Cerebellar cortex (tissue), 1 donor: ENCODE data around the gene ADAMTS12.

Experiments used
- DNase-seq: peaks from one replicate; pipeline ENCODE4 v3.0.0-alpha.2; 2015; ENCODE audit warnings: low spot score

The ADAMTS12 gene

DNA sequence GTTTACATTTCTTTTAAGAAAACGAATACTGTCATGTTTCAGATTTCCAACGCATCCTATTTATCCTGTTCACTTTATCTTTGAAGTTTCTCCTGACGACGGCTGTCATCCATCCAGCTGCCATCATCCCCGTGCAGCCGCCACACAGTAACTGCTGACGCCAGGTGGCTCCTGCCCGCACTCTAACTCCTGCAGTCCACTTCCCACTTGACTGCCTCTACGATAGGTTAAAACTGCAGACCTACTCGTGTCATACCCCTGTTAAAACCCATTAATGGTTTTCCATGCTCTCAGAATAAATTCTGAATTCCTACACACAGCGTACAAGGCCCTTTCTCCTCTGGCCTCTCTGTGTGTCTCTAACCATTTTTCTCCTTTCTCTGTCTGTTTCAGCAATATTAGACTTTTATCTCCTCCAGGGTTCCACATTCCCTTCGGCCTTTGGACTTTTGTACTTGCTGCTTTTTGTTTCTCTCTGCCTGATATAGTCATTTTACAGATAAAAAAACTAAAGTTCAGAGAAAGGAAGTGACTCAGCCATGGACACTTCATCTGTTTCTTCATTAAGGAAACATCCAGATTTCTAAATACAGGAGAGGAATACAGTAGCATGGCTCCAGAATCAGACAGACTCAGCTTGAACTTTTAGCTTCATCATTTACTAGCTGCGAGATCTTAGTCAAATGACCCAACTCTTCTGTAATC lies 84.9 kb downstream of the ADAMTS12 start:
- no peak for DNase-seq

GRCh38 chr5:33801292-33801691 lies 90.5 kb downstream of the ADAMTS12 start:
- no peak for DNase-seq

- DNase-seq: no peak
These were observed 91.4 kb downstream of the ADAMTS12 start for GRCh38 chr5:33800241-33800950.

DNA sequence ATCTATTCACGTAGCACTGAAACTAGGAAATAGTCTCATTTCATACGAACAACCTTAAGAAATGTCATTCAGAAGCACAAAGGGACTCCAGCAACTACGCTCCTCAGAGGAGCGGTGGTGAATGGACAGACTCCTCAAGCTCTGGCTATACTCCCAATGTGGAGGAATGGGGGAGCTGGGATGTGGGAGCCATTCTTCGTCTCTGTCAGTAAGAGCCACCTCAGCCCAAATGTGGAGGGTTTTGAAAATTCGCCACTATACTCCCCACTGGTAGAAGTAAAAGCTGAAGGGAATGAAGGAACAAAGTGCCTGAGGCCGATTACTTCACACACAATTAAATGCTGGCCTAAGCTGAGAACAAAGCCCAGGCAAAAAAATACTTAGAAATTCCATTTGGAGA lies 96.3 kb downstream of the ADAMTS12 start:
- DNase-seq: no peak

DNA sequence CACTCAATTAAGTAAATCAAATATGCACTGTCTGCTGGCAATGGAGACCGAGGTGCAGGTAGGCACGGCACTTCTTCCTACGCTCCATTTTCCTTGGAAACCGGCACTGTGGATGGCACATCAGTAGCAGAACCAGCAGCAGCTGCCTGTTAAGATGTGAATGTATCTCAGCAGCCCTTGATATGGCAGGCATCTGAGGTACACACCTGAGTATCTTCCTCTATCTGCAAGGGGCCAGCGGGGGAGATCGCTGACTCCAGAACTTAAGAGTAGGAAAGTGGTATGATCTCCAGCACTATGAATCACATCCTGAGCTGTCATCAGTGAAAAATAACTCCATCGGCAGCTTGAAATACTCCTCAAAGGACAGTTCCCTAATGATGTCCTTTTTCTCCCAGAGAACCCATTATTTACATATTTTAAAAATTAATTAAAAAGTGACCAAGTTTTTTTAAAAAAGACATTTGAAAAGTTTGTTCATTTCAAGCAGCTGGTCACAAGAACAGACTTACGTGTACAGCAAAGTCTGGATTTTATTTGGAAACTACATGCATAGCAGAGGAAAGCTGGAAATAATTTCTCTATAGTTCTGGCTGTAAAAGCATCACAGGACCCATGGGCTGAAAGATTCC lies 97.1 kb downstream of the ADAMTS12 start:
- DNase-seq: no peak

DNA sequence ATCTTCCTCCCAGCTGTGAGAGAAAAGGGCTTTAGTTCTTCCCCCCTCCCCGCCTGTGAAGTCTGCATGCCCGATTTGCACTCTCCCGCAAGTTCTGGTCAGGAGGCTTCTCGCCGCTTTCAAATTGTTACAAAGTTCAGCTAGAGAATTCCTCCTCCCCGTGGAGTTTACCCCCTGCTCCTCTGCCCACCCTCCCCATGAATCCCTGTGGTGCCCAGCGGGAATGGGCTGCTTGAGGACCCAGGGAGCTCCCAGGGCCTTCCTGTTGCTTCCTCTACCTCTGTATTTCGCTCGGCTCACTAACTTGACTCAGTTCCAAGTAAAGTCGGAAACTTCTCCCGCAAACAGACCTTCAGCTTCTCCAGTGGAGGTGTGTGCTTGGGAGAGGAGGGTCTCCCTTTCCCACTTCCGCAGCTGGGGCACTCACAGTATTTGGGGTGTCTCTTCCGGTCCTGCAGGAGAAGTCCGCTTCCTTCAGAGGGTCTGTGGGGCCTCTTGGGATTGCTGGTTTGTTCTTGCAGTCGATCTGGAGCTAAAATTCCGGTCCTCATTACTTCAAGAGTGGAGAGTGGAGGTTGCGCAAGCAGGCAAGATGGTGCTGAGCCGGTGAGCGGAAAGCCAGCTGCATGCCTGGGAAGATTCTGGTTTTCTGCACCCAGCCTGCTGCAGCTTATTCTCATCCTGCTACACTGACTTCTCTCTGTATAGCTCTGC lies 97.8 kb downstream of the ADAMTS12 start:
- no peak for DNase-seq

- no peak for DNase-seq
These were observed 98.5 kb downstream of the ADAMTS12 start for GRCh38 chr5:33793276-33793675.

- DNase-seq: no peak
These were observed 99.2 kb downstream of the ADAMTS12 start for GRCh38 chr5:33792559-33792958.

- no peak for DNase-seq
These were observed 102.2 kb downstream of the ADAMTS12 start for GRCh38 chr5:33789567-33789957.

DNA sequence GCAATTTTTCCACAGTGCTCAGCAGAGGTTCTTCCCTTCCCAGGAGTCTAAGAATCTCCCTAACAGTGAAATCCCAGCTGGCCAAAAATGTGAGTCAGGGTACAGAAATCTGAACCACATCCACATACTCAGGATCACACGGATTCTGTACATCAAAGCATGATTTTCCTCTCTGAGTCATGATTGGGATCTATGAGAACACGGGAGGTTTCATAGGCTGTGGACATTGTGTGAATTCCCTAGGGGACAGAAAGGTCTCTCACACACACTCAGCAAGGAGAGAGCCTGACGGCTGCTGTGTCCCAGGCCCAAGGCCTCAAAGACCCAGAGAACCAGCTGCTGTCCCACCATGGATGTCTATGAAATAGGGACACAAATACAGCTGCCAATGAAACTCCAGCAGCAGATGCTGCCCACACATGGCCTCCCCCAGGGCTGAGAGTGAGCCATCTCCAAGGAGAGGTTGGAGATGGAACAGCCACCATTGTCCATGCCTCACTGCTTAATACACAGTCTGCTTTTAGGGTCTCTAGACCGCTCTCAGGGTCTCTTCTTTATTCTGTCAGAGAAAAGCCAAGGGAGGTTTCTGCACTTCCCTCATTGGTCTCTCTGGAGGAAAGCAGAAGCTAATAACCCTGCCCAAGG lies 102.7 kb downstream of the ADAMTS12 start:
- DNase-seq: no peak

DNA sequence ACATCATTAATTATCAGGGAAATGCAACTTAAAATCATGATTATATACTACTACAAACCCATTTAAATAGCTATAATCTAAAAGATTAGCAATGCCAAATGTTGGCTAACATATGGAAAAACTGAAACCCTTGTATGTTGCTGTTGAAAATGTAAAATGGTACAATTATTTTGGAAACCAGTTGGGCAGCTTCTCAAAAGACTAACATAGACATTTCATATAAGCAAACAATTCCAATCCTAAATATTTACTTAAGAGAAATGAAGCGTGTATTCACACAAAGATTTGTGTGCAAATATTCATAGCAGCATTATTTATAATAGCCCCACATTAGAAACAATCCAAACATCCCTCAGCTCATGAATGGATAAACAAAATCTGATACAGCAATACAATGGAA lies 106.2 kb downstream of the ADAMTS12 start:
- DNase-seq: no peak

GRCh38 chr5:33781286-33781685 lies 110.5 kb downstream of the ADAMTS12 start:
- DNase-seq: no peak

GRCh38 chr5:33776151-33776660 lies 115.6 kb downstream of the ADAMTS12 start:
- DNase-seq: no peak

DNA sequence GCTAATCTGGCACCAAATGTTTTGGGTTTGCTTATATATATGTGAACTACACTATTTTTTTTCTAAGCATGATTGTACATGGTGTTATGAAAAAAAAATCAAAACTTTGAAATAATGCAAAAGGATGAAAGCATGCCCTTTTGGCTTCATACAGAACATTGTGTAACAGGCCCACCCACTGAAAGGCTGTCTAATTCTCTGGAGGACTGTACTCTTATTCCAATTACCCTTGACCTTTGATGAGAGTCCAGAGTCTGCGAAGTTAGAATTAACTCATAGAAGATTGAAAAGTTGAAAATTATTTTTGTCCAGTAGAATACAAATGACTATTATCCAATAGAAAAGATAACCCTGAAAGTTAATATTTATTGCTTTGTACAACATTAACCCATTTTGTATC lies 117.4 kb downstream of the ADAMTS12 start:
- no peak for DNase-seq

- DNase-seq: no peak
These were observed 119.4 kb downstream of the ADAMTS12 start for GRCh38 chr5:33772380-33772897.

DNA sequence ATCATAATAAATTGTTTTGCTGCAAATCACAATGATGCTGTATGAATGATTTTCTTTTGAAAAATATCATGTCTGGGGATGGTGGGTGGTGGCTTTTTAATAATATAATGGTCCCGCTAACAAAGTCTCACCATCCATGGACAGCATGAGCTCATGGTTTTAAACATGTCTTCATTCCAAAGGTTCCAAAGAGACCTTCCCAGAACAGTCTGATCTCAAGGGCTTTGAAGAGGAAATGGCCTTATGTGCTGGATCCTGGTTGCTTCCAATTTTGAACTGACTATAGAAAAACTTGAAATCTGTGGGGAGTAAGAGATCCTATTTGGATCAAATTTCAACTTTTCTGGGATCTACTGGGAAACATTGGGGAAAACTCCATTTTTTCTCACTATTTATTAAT lies 121.8 kb downstream of the ADAMTS12 start:
- DNase-seq: no peak

- DNase-seq: no peak
These were observed 122.6 kb downstream of the ADAMTS12 start for GRCh38 chr5:33769196-33769595.

DNA sequence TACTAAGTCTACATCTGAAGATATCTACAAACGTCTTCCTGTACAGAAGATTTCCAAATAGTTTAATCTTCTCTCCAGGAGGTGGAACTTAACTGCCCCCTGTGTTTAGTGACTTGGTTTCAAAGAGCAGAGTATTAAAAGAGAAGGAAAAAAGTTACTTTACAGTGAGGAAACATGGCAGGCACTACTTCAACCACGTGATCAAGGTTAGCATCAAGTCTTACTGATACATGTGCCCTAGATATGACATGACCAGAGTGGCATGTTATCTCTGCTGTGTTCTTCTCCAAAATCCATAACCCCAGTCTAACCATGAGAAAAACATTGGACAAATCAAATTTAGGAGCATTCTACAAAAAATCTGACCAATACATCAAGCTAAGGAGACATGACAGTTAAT lies 125.8 kb downstream of the ADAMTS12 start:
- DNase-seq: no peak

DNA sequence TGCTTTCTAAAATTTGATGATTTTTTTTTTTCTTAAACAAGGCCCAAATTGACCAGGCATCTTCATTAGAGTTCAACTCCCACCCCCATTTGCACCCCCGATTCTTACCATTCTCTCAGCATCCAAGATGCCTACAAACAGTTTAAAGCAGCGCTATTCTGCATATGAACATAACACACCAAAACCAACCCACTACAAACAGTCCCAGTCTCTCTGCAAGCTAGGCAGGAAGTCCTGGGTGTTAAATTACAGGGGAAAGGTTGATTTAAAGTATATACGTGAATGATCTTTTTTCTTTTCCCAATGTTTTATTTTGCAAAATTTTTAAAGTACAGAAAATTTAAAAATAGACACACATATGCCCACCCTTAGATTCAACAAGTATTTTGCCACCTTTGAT lies 127.0 kb downstream of the ADAMTS12 start:
- DNase-seq: no peak

DNA sequence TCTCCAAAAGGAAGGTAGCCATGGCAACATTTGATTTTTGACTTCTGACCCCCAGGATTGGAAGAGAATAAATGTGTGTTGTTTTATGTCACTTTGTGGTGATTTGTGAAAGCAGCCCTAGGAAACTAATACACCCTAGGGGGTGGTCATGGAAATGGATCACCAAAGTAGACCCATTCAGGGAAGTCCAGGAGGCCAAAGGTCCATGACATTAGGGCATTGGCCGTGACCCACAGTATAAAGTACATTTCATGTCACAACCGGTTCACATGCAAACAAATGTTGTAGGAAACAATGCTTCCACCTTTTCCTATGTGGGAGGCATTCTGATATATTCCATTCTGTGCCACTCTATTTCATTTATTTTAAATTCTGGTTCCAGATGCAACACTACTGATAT lies 128.4 kb downstream of the ADAMTS12 start:
- DNase-seq: no peak

- no peak for DNase-seq
These were observed 128.9 kb downstream of the ADAMTS12 start for GRCh38 chr5:33762859-33763258.

GRCh38 chr5:33761139-33761538 lies 130.7 kb downstream of the ADAMTS12 start:
- no peak for DNase-seq
